ENCODE data around the gene ARID5B.

The ARID5B gene

DNA sequence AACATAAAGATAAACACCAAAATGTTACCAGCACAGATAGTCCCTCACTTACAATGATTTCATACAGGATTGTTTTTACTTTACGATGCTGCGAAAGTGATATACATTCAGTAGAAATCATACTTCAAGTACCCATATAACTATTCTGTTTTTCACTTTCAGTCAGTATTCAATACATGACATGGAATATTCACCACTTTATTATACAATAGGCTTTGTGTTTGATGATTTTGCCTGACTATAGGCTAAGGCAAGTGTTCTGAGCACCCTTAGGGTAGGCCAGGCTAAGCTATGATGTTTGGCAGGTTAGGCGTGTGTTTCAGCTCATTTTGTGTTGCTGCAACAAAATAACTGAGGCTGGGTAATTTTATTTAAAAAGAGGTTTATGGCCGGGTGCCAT lies 212.2 kb downstream of the ARID5B start:
- no peak for DNase-seq

DNA sequence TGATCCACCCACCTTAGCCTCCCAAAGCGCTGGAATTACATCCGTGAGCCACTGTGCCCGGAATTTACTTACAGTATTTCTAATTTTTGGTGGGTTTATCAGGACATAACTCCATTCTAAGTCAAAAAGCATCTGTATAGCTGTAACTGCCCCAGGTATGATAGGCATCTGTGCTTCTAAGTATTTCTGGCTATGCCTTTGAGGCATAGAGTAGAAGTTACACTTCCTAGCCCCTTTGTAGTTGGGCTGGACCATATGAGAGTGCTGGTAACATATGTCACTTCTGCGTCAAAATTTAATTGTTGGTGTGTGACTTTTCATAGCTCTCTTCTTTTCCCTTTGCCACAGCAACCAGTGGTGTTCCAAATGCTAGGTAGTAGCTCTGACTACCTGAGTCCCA lies 213.8 kb downstream of the ARID5B start:
- no peak for DNase-seq

DNA sequence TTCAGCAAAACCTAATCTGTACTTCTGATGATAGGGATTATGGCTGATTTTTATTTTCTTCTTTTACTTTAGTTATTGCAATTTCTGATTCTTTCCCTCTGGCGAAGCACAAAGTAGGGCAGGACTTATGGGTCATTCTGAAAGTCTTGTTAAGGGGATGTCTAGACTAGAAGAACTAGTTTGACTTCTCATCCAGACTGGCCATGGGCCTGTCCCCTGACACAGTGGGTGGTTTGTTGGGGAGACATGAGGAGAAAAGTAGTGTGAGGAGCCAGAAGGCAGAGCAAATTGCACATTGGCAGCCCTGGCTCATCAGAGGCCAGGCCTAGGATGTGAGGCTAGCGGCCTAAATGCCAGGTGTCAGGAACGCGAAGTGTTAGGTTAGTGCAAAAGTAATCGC lies 214.3 kb downstream of the ARID5B start:
- no peak for DNase-seq

DNA sequence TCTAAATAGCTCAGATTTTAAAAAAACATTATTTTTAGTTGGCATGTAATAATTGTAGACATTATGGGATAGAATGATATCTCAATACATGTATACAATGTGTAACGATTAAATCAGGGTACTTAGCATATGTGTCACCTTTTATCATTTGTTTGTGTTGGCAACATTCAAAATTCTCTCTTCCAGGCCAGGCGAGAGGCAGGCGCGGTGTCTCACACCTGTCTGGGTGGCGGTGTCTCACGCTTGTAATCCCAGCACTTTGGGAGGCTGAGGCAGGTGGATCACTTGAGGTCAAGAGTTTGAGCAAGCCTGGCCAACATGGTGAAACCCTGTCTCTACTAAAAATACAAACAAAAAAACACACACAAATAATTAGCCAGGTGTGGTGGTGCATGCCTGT lies 215.4 kb downstream of the ARID5B start:
- DNase-seq = no peak

DNA sequence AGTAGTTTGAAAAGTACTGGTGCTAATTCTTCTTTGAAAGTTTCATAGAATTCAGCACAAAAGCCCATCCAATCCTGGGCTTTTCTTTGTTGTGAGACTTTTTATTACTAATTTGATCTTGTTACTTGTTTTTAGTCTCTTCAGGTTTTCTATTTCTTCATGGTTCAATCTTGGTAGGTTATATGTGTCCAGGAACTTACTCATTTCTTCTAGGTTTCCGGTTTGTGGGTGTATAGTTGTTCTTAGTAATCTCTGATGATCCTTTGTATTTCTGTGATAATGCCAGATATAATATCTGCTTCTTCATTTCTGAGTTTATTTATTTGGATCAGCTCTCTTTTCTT lies 219.7 kb downstream of the ARID5B start:
- DNase-seq = no peak

DNA sequence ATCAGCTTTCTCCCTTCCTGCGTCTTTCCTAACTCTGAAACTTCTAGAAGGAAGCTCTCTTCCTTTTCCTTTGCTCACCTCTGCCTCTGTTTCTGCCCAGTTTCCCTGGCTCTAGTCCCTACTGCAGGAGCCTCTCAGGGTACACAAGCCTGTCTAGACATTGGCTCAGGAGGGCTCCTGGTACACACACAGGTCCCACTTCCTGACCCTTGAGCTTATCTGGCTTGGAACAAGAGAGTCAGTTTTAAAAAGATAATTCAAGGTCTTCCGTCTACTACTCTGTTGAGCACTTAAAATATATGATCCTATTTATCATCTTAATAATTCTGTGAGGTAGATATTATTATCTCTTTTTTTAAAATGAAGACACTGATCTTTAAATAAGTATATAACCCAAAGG lies 226.5 kb downstream of the ARID5B start:
- DNase-seq = no peak

DNA sequence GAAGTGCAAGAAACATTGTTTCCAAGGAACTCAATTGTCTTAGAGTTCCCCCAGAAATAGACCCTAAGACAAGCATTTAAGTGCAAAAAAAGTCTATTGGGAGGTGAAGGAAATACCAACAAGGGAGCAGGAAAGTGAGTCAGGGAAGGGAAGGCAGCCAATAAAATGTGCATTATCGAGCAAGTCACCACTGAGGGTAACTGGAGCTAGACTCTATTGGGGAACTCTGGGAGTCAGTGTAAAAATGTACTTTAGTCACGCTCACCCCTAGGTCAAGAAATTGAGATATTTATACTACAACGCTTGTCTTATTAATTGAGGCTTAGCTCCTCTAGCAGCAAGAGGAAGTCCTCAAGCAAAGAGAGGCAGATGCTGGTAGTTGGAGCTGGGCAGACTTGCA lies 229.4 kb downstream of the ARID5B start:
- DNase-seq = no peak

DNA sequence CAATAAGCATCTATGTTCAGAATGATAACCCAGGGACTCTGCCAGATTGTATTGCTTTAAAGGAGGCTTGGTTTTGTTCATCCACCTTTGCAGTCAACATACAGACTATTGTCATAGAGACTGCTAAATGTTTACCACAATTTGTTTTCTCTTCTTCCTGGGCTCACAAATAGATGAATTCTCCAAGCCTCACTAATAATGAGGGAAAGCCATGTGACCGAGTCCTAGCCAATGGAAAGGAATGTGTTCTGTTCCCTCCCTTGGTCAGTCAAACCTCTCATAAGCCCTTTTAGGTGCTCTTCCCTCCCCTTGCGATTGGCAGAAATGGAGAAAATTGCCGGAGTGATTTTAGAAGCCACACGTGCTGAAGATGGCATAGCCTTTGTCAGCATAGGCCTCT lies 230.2 kb downstream of the ARID5B start:
- no peak for DNase-seq

DNA sequence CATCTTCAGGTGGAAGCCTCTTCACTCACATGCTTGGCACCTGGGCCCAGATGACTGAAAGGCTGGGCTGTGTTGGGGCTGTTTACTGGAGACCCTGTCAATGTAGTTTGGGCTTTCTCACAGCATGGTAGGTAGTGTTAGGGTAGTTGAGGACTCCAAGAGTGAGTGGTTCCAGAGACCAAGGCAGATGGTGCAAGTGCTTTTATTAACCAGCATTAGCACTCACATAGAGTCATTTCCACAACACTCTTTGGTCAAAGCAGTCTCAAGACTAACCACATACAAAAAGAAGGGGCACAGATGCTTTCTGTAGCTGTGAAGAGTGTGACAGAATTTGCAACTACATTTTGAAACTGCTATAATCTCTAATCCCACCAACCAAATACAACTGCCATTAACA lies 232.1 kb downstream of the ARID5B start:
- no peak for DNase-seq

DNA sequence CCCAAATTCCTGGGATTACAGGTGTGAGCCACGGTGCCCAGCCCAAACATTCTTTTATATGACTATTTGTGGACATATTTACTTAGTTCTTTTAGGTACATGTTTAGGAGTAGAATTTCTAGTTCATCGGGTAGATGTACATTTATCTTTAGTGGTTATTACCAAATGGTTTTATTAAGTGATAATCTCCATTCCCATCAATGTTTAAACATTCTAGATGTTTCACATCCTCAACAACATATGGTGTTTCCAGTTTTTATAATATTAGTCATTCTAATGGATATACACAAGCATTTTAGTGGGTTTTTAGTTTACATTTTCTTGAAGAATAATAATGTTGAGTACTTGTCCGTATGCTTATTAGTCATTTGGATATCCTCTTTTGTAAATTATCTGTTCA lies 235.4 kb downstream of the ARID5B start:
- DNase-seq = no peak

All from RPMI8226 (cell line).